GM12801 (cell line): ENCODE results near the gene SH3BP4.

ENCODE experiments used
- CTCF ChIP-seq: IDR thresholded peaks from one replicate; pipeline ENCODE4 v1.5.1; 2011; ENCODE audit warnings: control low read depth; ENCODE audit not compliant: insufficient read length; ENCODE audit errors: extremely low read depth

The SH3BP4 gene

GRCh38 chr2:235037604-235038166, 85.9 kb downstream of the SH3BP4 start:
- no peak for TF ChIP-seq CTCF

- TF ChIP-seq CTCF: no peak
Measured at GRCh38 chr2:235041221-235041917, 89.6 kb downstream of the SH3BP4 start.

- TF ChIP-seq CTCF: no peak
Measured at GRCh38 chr2:235041918-235042575, 90.2 kb downstream of the SH3BP4 start.

- no peak for TF ChIP-seq CTCF
Measured at GRCh38 chr2:235042576-235043515, 91.0 kb downstream of the SH3BP4 start.

GRCh38 chr2:235043762-235044500, 92.1 kb downstream of the SH3BP4 start:
- no peak for TF ChIP-seq CTCF

GRCh38 chr2:235044501-235045271, 92.9 kb downstream of the SH3BP4 start:
- TF ChIP-seq CTCF: no peak
